HFF-Myc (cell line): ENCODE measurements around the gene SMOC1.

ENCODE experiments used
- DNase-seq: peaks from one replicate; pipeline ENCODE4 v3.0.0-alpha.2; 2011; ENCODE audit warnings: low read depth; ENCODE audit errors: extremely low read depth
- H3K4me3 ChIP-seq: replicated peaks from 2 replicates; pipeline ENCODE4 v1.5.1; 2011; ENCODE audit warnings: low read depth, mild to moderate bottlenecking, control low read depth, low read length
- TF ChIP-seq, protein P1 (sequence below): IDR thresholded peaks from 2 replicates; pipeline ENCODE4 v1.5.1; 2012; ENCODE audit warnings: mild to moderate bottlenecking, low read depth, low read length, control low read depth; ENCODE audit errors: missing control alignments

Gene SMOC1

GRCh38 chr14:69982886-69983285 is 103.7 kb downstream of the SMOC1 start:
- DNase-seq = no peak
- no peak overlapping the region for H3K4me3 ChIP-seq
- TF ChIP-seq, protein P1, sequence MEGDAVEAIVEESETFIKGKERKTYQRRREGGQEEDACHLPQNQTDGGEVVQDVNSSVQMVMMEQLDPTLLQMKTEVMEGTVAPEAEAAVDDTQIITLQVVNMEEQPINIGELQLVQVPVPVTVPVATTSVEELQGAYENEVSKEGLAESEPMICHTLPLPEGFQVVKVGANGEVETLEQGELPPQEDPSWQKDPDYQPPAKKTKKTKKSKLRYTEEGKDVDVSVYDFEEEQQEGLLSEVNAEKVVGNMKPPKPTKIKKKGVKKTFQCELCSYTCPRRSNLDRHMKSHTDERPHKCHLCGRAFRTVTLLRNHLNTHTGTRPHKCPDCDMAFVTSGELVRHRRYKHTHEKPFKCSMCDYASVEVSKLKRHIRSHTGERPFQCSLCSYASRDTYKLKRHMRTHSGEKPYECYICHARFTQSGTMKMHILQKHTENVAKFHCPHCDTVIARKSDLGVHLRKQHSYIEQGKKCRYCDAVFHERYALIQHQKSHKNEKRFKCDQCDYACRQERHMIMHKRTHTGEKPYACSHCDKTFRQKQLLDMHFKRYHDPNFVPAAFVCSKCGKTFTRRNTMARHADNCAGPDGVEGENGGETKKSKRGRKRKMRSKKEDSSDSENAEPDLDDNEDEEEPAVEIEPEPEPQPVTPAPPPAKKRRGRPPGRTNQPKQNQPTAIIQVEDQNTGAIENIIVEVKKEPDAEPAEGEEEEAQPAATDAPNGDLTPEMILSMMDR = no peak

DNA sequence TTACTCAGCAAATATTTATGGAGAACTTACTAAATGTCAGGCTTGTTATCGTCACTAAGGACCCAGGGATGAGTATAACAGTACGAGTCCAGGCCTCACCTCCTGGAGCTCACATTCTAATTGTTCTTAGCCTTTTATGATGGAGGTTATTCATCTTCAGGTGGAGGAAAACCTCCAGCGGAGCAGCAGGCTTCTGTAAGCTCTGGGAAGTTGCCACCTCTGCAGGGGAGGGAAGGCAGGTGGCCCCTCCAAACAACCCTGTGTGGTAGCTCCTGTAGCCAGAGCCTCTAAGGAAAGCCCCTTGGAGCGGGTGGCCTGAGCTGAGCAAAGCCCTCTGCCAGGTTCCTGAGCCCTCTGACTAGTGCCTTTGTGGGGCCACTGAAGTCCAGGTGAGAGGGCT is 104.1 kb downstream of the SMOC1 start:
- TF ChIP-seq, protein P1 = no peak
- no peak overlapping the region for H3K4me3 ChIP-seq
- no peak for DNase-seq

- no peak overlapping the region for H3K4me3 ChIP-seq
- no peak for DNase-seq
- TF ChIP-seq, protein P1 = no peak
Observed at GRCh38 chr14:69985463-69985862, 106.2 kb downstream of the SMOC1 start.

GRCh38 chr14:69986336-69986735 is 107.1 kb downstream of the SMOC1 start:
- no peak overlapping the region for H3K4me3 ChIP-seq
- DNase-seq = no peak
- TF ChIP-seq, protein P1 = no peak

GRCh38 chr14:69987406-69988121 is 108.3 kb downstream of the SMOC1 start:
- TF ChIP-seq, protein P1 = no peak
- no peak overlapping the region for H3K4me3 ChIP-seq
- DNase-seq = no peak

- TF ChIP-seq, protein P1 = no peak
- H3K4me3 ChIP-seq = no peak overlapping the region
- DNase-seq = no peak
Observed at GRCh38 chr14:69988979-69989378, 109.8 kb downstream of the SMOC1 start.

DNA sequence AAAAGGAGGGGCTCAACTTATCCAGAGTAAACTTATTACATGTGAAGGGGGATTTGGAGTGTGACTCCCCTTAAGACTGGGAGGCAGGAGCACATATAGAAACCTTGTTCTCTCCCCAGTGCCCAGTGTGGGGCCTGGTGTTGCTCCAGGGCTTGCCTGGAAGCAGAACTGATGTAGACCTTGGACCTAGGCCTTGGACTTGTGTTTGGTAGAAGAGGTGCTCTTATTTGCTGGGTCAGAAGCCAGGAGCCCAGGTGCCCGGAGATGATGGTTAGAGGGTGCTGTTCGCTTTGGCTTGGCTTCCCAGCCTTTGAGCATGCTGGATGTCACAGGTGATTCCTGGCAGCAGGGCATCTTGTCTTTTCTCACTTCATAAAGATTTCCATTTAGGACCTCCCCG is 110.4 kb downstream of the SMOC1 start:
- no peak for DNase-seq
- no peak overlapping the region for H3K4me3 ChIP-seq
- TF ChIP-seq, protein P1 = no peak
